Erythroblast (primary cell): ENCODE results near the gene ORMDL3.

Source experiments
- GATA1 ChIP-seq: IDR thresholded peaks from 2 replicates; pipeline ENCODE4 v1.6.1; 2011; ENCODE audit warnings: low read depth, mild to moderate bottlenecking, control low read depth, low read length, moderate library complexity
- POLR2A ChIP-seq: IDR thresholded peaks from 2 replicates; pipeline ENCODE4 v1.6.1; 2011; ENCODE audit warnings: mild to moderate bottlenecking, low read length

GRCh38 chr17:39955726-39956225, 28.4 kb upstream of the ORMDL3 start:
- no peak for TF ChIP-seq POLR2A
- no peak for TF ChIP-seq GATA1
